ENCODE data around the gene PKDCC.

The PKDCC gene

GRCh38 chr2:42090216-42090615 is 42.4 kb downstream of the PKDCC start:
- no peak for DNase-seq

DNA sequence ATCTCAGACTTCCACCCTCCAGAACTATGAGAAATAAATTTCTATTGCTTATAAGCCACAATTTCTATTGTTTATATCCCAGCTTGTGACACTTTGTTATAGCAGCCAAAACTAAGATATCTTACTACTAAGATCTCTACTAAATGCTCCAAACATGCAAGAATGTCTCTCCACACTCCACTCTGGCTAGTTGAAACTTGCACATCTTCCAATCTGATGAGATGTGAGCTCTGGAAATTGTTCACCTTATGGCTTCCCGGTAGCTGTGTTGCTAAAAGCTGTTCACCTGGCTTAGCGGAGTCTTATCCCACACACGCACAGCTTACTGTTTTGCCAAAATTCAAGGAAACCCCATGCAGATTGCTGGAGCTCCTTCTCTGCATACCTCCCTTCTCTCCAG is 43.9 kb downstream of the PKDCC start:
- no peak for DNase-seq

GRCh38 chr2:42092084-42092996 is 44.5 kb downstream of the PKDCC start:
- DNase-seq: peak; percentile 71

- DNase-seq: no peak
These were observed 46.3 kb downstream of the PKDCC start for GRCh38 chr2:42094114-42094513.

DNA sequence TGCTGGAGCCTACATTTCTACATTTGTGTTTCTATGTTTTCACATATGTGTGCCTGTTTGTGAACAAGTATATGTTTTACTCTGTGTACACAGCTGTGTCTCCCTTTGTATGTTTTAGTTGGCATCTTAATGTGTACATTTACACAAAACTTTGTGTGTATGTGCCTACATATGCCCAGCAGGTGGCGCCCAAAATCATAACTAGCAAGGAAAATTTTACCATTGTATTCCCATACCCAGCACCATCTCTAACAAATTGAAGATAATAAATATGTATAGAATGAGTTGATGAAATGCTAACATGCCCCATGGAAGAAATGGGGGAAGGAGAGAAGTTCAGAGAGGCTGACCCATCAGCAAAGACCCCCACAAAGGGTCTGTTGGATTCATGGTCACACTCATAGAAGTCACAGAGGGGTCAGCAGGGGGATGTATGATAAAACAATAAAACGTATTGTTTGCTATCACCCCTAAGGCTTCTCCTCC is 48.1 kb downstream of the PKDCC start:
- DNase-seq: peak; percentile 74

DNA sequence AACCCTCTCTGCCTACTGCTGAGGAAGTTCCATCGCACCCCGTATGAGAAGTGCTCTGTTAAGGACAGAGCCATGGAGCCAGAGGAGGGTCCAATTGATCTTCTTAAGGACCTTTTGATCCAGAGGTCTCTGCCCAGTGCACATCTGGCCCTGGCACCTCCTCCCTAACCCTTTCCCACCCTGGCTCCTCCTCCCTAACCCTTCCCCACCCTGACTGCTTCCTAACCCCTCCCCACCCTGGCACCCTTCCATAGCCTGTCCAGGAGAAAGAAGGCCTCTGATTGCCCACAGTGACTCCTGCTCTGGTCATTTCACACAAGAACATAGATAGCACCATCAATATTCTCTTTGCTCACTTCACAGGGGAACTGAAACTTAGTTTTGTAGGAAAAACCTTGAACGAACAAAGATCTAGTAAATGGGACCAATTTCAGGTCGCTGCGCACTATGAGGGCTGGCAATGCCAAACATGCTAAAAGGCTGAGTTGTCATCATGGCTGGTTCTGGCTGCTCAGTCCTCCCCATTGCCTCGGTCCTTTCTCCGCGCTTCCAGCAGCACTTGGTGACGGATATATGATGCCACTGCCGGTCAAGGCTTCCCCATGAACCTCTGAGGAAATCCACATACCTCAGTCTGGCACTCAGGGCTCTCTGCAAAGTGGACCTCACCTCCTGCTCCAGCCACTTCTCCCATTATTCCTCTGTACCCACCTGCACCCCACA is 49.2 kb downstream of the PKDCC start:
- DNase-seq: no peak

DNA sequence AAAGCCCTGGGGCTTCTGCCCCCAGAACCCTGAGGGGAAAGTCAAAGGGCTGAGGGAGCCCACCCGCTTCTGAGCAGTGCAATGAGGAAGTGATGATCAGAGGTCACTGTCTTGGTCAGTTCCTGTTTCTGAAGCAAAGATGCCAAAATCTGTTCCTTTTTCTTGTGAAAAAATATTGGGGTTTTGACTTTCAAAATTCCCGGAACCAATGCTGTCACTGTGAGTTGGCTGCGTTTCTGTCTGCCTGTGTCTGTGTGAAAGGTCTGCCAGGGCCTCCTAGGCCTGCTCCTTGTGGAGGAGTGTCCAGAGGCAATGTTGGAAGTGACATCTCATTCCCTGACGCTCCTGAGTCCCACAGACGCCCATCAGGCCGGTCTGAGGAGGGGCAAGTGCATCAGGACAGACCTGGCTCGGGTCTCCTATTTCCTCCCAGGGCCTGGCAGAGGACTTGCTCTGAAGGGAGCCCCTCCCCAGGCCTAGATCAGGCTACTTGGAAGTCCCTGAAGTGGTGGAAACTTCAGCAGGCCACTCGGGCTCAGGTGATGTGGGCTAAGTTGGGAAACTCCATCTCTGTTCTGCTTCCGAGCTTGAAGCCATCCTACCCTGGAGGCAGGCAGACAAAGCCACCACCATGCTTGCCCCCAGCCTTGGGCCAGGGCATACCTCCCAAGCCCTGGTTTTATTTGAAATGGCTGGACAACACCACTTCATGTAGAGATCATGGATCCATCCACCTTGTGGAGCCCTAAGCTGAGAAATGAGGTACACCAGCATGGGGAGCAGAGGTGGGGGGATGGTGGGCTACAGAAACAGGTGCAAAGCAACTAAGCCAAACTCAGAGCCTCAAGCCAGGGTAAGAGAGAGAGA is 51.0 kb downstream of the PKDCC start:
- no peak for DNase-seq

GRCh38 chr2:42099438-42100173 is 51.8 kb downstream of the PKDCC start:
- no peak for DNase-seq

- no peak for DNase-seq
These were observed 52.9 kb downstream of the PKDCC start for GRCh38 chr2:42100683-42101205.

- DNase-seq: peak; percentile 58
These were observed 53.6 kb downstream of the PKDCC start for GRCh38 chr2:42101206-42102023.

GRCh38 chr2:42102024-42102590 is 54.3 kb downstream of the PKDCC start:
- DNase-seq: no peak

DNA sequence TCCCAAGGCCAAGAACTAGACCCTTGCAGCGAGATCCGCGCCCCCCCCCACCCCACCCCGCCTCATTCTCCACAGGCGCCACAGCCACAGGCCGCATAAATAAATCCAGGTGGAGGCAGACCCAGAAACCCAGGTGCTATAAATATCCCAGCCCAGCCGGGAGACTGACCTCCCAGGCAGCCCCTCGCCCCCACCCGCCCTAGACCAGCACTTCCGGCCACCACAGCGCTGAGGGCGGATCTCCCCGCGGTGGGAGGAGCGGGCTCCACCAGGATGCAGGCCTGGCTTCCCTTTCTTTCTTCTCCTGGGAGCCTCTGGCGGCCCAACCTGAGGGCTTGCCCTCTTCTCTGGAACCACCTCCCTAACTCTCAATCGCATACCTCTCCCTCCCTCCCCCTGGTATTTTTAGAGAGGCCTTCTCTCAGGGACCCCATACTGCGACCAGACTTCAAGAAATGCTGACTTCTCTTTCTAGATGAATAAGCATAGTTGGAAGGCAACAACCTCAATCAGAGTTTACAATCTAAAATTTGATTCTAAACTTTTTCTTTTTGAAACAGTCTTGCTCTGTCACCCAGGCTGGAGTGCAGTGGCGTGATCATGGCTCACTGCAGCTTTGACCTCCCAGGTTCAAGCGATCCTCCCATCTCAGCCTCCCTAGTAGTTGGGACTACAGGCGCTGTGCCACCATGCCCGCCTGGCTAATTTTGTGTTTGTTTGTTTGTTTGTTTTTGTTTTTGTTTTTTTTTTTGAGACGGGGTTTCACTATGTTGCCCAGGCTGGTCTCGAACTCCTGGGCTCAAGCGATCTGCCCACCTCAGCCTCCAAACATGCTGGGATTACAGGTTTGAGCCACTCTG is 55.0 kb downstream of the PKDCC start:
- no peak for DNase-seq

GRCh38 chr2:42103829-42104228 is 56.0 kb downstream of the PKDCC start:
- no peak for DNase-seq

DNA sequence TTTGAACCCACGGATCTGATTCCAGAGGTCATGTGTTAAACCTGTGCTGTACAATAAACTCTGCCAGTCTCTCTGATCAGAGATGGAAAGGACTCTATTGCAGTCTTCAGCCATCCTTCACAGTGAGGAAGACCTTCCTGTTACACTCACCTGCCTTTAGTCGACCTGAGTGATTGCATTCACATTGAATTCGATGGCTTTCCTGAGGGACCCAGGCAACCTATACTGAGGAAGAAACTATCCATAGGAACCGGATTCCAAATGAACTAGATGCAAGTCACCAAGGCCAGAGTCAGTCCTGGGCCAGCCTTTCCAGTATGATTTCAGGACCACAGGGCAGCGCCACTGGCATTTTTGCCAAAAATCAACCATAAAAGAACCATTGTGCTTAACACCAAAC is 56.8 kb downstream of the PKDCC start:
- no peak for DNase-seq

- DNase-seq: peak; percentile 47
These were observed 57.8 kb downstream of the PKDCC start for GRCh38 chr2:42105330-42106256.

DNA sequence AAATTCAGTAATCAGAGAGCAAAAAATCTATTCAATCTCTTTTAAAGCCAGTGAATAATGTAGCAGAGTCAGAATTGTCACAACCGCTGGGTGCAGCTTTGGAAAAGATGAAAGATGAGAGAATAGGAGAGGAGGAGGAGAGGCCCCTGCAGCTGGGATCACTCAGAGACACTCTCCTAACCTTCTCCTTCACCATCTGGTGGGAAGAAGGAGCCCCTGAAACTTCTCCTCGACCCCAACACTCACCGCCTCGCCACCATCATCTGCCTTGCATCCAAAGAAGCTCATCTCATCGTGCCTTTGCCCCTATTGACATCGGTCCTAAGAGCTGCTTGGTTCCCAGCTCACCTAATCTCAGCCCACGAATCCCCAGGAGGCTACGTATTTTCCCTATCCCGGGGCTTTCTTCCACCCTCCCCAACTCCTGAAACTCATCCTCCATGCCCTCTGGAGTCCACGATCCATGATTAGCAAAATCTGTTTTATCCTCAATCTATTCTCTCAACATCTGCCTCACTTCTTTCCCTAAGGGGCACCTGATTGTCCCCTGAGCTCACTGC is 58.5 kb downstream of the PKDCC start:
- no peak for DNase-seq

- no peak for DNase-seq
These were observed 59.6 kb downstream of the PKDCC start for GRCh38 chr2:42107249-42108042.
